AG04449 (cell line): ENCODE data around the gene C9orf50.

ENCODE experiments used
- CTCF ChIA-PET: fragments of 350-600 bp; formaldehyde crosslinking; extraction: SDS; loops from one replicate; lab custom pipeline; 2021; ENCODE audit warnings: antibody characterized with exemption; lab: Yijun Ruan, JAX
- POLR2A ChIA-PET: fragments of 400-600, 350-600 bp; formaldehyde crosslinking; extraction: SDS; loops from one replicate; lab custom pipeline; 2020; ENCODE audit warnings: antibody characterized with exemption, inconsistent platforms; lab: Yijun Ruan, JAX
- DNase-seq: peaks from one replicate; pipeline ENCODE4 v3.0.0-alpha.2; 2010; ENCODE audit warnings: low read depth, low spot score
- H3K4me3 ChIP-seq: 2 replicates; pipeline ENCODE4 v1.5.1; 2011; ENCODE audit warnings: low read depth, mild to moderate bottlenecking, control low read depth, low read length
- CTCF ChIP-seq: IDR thresholded peaks from one replicate; pipeline ENCODE4 v1.5.1; 2011; ENCODE audit warnings: mild to moderate bottlenecking, moderate library complexity, low read length, control low read depth, inconsistent platforms; ENCODE audit not compliant: insufficient read depth; ENCODE audit errors: missing control alignments

Gene C9orf50

GRCh38 chr9:129626079-129626624 lies 5.3 kb upstream of the C9orf50 start, which contains the start of gene NTMT1:
TSS of gene NTMT1 (plus strand) at chr9:129626163. CDS start at chr9:129632704, 6,541 bp downstream.
- peak within 1 kb of the TSS; percentile 66 for H3K4me3 ChIP-seq
- ChIA-PET CTCF (interaction anchor here (0.6 to 15.5 kb wide), 6 partner anchors 13 to 494 kb away, joined by 3 to 735 read pairs (median 66); partner anchors contain the start of gene ASB6), POLR2A (interaction anchor here (0.6 to 2.3 kb wide), 9 partner anchors 9 to 678 kb away, joined by 3 to 15 read pairs (median 5); partner anchors contain the start of gene IER5L)
- DNase-seq, result no peak
- no peak for TF ChIP-seq CTCF

GRCh38 chr9:129624947-129625346 lies 4.0 kb upstream of the C9orf50 start:
- no peak overlapping the region for H3K4me3 ChIP-seq
- DNase-seq, result no peak
- ChIA-PET POLR2A (interaction anchor here (0.7 to 0.9 kb wide), 2 partner anchors 447 to 500 kb away, joined by 3 read pairs; partner anchors contain the start of gene IER5L), CTCF (interaction anchor here (0.6 to 15.5 kb wide), 38 partner anchors 8 to 807 kb away, joined by 3 to 735 read pairs (median 4); partner anchors contain the start of genes ASB6 and ENDOG)
- TF ChIP-seq CTCF, result no peak

- peak; percentile 83 for TF ChIP-seq CTCF
- ChIA-PET CTCF (interaction anchor here (0.7 to 15.5 kb wide), 47 partner anchors 9 to 806 kb away, joined by 3 to 735 read pairs (median 4); partner anchors contain the start of genes ASB6 and ENDOG), POLR2A (interaction anchor here (0.7 to 1.7 kb wide), 4 partner anchors 446 to 499 kb away, joined by 3 to 7 read pairs (median 3); partner anchors contain the start of gene IER5L)
- H3K4me3 ChIP-seq, result no peak overlapping the region
- no peak for DNase-seq
Measured at GRCh38 chr9:129624168-129624759, 3.4 kb upstream of the C9orf50 start.

DNA sequence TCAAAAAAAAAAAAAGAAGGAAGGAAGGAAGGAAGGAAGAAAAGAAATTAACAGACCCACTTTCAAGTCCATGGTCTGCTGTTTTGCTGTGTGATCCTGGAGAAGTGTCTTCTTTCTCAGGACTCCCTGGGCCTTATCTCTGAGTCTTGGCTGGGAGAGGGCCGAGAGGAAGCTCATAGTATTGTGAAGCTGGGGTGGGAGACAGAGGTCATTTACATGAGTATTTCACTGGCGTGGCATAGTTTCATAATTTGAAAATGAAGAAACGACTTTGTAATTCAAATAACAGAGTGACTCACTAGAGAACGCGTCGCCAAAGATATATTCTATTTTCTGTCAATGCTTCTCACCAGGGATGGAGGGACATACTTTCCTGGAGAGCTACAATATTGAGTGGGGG lies 2.4 kb upstream of the C9orf50 start:
- ChIA-PET CTCF (interaction anchor here (0.9 to 15.5 kb wide), 17 partner anchors 10 to 526 kb away, joined by 3 to 735 read pairs (median 9); partner anchors contain the start of gene ASB6), POLR2A (interaction anchor here (1.0 to 1.7 kb wide), 2 partner anchors 15 to 492 kb away, joined by 4 to 7 read pairs; no protein-coding TSS in a partner anchor)
- DNase-seq, result no peak
- TF ChIP-seq CTCF, result no peak
- H3K4me3 ChIP-seq, result no peak overlapping the region

- H3K4me3 ChIP-seq, result peak overlapping the region; percentile 56
- no peak for DNase-seq
- TF ChIP-seq CTCF, result peak; percentile 57
- ChIA-PET POLR2A (interaction anchor here (0.5 to 2.0 kb wide), 6 partner anchors 49 to 481 kb away, joined by 3 to 11 read pairs (median 4); no protein-coding TSS in a partner anchor), CTCF (interaction anchor here (1.0 to 15.5 kb wide), 15 partner anchors 6 to 613 kb away, joined by 3 to 735 read pairs (median 4); no protein-coding TSS in a partner anchor)
Measured at GRCh38 chr9:129619787-129620668, 873 bp downstream of the C9orf50 start.
